HG03196 (cell line): ENCODE data around the gene AGAP1.

Source experiments
- ATAC-seq: cut with Tn5 transposase; IDR thresholded peaks from one replicate; pipeline ENCODE4 v1.9.1; 2021; ENCODE audit not compliant: unreplicated experiment

Gene AGAP1

DNA sequence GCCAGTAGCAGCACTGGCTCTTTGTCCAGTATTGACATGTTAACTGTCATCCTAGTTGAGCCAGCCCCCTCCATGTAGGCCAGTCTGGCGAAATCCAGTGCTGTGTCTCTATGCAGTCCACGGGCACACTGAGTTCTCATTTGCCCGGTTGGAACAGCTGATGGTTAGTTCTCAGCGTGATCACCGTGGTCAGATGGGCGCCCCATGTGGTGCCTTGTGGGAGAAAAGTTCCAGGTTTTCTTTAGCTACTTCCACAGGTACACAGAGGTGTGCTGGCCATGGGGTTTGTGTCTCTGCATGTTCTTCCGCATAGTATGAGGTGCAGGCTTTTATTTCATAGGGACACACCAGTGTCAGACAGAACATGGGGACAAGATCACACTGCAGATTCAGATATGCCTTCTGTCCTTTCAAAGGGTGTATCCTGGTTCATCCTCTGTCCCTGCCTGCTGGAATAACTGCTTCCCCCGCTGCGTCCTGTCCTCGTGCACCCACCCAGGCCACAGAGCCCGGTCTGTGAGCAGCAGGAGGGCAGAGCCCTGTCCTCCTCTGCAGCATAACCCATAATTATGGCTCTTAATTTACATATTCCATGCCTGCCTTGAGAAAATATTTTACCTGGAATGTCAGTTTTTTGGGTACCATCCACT lies 340.3 kb downstream of the AGAP1 start:
- no peak for ATAC-seq

DNA sequence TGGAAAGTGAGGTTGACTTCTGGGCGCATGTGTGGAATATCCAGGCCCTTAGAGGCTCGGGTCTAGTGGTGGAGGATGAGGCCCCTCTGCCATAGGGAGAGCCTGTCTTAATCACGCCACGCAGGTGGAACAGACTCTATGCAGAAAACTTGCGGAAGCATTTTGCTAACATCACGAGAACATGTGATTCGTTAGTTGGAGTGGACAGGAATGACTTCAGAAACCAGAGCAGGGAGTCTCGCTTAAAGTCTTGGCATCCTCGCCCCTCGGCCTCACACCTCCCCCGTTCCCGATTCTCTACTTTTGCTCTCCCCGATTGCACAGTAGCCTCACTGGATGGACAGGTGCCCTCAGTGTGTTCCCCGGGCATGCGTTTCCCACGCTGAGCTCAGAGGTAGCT lies 340.9 kb downstream of the AGAP1 start:
- no peak for ATAC-seq

DNA sequence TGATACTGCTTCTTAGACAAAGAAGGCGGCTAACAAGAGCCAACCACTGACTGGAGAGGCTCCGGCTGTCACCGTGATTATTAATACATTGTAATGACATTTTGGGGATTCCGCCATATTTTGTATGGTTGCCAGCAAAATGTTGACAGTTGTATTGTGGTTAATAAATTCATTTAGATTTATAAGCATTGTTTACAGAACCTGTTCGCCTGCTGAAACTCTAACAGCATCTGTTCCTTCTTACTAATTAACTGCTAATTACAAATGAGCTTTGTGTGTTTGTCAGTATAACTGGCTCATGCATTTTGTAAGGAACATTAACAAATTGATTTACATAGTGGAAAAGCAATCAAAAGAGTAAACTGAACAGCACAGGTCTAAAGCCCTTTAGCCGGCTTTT lies 342.0 kb downstream of the AGAP1 start:
- no peak for ATAC-seq

DNA sequence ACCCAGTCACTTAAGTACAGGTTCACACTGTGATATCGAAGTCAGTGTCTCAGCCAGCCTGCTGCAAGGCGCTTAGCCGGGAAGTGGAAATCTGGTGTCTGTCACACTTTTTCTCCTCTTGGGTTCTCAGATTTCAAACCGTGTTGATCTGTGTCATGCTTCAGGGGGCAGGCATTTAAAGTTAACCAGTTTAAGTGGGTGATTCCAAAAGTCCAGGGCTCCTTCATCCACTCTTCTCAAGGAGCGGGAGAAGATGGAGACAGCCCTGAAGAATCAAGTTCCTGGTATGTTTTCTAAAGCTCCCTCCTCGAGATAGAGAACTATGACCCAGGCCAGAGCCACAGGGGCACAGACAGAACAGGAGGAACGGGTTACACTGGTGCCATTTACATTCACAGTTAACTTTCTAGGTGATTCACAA lies 342.7 kb downstream of the AGAP1 start:
- ATAC-seq: no peak

DNA sequence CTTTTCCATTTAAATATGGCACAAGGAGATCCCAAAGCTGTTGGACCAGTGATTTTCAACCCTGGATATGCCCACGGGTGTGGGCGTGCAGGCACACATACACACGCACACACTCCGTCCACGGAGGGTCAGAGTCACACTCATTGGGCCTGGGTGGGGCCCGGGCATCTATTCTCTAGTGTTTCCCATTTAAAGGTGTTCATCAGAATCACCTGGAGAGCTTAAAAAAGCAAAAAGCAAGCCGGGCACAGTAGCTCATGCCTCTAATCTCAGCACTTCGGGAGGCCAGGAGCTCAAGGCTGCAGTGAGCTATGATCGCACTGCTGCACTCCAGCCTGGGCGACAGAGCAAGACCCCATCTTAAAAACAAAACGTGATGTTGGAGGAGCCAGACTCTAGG lies 345.4 kb downstream of the AGAP1 start:
- no peak for ATAC-seq

DNA sequence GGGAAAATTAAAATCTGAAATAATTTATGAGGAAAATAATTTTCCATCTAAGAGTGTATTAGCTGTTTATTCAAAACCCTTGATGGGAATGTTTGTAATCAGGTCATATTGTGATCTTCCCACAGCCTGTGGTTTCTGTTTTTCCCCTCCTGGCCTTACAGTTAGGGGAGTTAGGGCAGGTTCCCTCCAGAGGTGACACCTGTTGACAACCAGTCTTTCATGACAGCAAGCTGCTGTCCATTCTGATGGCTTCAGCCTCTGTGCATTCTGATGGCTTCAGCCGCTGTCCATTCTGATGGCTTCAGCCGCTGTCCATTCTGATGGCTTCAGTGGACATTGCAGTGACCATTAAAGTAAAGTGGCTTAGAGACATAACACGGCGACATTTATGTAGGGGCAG lies 346.1 kb downstream of the AGAP1 start:
- ATAC-seq: no peak

DNA sequence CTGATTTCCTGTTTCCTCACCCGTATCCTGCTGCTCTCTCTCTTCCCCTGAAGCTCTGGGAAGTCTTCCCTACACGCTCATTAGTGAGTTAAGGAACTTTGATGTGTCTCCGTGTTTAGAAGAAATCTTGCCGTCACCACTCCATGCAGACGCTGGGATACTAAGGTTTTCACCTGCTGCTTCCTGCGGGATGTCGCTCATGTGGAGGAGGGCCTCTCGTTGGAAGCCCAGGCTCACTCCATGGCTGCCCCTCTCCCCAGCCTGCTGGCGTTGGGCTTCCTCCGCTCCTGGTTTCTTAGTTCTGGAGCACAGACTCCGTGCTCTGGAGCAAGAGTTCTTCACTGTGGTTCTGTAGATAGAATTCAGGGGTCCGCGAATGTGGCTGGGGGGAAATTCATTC lies 348.0 kb downstream of the AGAP1 start:
- no peak for ATAC-seq

DNA sequence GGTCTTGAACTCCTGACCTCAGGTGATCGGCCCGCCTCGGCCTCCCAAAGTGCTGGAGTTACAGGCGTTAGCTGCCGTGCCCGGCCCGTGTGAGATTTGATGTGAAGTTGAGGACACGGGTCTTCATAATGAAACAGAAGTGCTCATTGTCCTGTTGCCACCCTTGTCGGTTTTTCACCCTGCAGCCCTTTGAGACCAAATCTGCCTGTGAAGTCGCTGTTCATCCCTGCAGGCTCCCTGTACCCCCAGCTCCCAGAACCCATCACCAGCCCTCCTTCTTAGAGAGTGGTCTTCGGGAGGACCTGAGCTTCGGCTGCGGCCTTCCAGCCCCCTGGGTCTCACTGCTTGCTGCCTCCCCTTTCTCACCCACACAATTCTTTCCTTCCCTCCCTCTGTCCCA lies 349.1 kb downstream of the AGAP1 start:
- no peak for ATAC-seq

DNA sequence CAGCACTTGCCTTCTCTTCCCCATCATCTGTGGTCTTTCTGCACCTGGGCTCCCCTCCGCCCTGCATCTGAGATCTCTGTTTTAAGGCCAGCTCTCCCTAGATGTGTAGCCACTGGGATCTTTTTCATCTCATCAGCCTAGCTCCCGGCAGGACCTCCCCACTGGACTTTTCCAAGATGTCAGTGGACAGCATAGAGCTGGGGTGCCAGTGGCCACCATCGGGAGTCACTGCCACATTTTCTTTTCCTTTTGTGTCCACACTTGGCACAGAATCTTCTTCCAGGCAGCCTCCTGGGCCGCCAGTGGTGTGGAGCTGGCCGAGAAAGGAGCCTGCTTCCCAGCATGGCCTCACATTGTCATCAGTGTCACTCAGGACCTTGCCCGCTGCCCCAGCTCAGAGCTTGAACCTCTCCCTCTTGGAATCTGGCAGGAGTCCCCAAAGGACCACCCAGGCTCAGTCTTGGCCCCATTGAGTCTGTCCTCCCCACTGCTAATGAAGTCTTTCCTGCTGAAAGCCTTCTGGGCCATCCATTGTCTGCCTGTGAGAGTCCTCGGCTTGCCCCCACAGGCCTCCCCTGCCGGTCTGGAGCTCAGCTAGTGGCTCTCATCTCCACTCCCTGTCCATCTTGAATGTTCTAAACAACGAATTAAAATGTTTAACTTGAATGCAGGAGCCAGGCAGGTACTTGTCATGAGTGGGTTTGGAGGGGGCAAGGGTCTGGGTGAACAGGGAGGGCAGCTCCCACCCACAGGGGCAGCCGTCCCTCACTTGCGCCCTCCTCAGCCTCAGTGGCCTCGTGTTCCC lies 349.9 kb downstream of the AGAP1 start:
- ATAC-seq: no peak

DNA sequence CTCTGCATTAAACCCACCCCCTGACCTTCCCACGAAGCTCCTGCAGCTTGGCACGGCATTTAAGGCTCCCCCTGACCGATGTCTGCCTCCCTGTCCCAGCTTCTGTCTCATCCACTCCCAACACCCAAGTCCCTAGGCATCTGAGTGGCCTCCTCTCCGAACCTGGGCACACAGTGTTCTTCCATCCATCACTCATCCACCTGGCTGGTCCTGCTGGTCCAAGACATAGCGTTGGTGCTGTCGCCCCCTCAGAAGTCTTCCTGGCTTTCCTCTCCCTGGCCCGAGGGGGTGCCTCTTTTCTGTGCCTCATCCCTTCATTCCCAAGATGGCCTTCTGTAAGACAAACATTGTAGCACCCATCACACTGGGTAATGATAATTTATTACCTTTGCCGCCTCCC lies 350.7 kb downstream of the AGAP1 start:
- ATAC-seq: no peak

DNA sequence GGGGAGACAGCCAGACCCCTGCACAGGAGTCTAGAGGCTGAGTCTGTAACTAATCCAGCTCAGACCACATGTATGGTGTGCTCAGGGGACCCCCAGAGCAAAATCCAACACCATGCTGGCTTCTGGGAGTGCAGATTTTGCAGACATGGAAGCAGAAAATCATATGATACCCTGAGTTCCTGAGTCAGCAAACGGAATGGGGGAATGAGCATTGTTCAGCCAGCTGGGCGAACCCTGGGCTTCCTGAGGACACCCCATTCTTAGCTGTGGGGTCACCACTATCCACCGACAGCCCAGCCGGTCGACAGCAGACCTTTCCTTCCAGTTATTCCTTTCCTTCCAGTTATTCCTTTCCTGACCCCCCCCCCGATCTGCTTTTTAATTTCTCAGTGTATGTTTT lies 351.4 kb downstream of the AGAP1 start:
- ATAC-seq: no peak

DNA sequence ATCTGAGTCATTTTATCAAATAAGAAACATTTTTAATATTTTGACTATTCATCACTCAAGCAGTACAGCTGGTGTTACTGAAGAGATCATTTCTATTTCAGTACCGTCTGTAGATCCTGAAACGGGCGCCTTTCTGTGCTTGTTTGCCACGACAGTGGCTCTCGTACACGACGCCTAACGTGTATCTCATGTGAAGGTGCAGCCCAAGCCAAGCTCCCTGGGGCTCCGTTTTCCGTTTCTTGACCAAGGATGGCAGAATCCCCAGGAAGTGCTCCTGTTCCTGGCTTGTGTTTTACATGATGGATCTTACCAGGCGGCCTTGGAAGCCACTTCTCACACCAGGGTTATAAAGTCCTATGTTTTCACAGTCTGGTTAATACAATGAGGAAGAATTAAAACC lies 353.7 kb downstream of the AGAP1 start:
- no peak for ATAC-seq

DNA sequence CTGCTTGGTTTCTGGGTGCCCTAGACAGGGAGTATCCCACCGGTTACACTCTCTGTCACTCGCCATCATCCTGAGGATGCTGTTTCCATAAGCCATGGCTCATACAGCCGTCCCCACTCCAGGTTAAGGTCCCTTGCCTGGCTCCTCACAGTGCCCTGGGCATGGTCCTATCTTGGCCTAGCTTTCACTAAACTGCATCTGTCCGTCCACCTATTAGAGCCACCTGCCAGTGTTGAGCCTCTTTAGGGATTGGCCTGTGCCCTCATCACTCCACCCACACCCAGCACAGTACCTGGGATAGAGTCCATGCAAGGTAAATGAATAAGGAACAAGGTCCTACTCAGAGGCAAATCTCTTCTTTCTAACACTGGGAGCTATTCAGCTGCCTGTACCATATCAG lies 354.2 kb downstream of the AGAP1 start:
- no peak for ATAC-seq

DNA sequence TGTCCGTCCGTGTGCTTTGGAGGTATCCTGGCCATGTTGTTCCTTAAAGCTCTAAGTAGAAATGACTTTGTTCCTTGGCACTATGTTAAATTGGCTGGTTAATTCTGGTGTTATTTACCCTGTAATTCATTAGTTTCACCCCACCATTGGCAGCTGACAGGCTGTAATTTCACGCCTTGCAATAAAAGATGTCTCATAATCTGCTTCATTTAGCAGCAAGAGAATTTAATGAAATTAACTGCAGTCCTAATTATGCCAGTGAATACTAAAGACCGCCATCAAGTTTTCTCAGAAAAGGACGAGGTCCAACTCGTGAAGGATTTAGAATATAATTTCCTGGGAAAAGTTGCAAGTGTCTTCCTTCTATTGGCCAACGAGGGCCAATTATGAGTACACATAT lies 355.1 kb downstream of the AGAP1 start:
- no peak for ATAC-seq

DNA sequence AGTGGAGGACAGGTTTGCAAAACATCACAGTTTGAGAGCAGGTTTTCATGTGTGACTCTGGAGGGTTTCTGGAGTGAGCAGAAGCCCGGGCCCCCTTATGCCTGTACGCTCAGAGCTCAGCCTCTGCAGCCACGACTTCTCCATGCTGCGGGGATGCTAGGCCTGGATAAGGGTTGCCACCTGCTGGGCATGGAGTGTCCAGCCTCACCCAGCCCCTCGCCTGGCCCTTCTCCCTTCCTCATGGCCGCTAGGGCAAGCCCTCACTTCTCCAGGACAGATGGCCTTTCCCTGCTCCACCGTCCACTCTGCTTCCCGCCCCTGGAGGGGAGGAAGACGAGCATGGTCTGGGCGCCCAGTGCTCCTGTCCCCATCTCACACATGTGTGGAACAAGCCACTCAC lies 355.6 kb downstream of the AGAP1 start:
- no peak for ATAC-seq

DNA sequence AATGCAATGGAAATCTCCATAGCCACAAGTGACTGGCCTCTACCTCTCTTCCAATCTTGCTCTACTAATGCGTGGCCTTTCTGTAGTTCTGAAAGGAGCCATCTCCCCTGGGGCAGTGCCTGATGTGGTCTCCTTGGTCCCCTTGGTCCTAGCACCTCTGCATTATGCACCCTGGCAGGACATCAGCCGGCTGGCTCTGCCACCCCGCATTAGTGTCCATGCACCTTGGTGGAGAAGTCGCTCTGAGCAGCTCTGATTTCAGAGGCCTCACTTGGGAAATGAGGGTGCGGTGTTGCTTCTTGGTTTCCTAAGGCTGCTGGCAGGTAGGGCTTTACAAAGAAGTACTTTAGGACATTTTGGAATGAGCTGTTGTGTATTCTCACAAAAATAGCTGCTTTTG lies 356.4 kb downstream of the AGAP1 start:
- no peak for ATAC-seq

DNA sequence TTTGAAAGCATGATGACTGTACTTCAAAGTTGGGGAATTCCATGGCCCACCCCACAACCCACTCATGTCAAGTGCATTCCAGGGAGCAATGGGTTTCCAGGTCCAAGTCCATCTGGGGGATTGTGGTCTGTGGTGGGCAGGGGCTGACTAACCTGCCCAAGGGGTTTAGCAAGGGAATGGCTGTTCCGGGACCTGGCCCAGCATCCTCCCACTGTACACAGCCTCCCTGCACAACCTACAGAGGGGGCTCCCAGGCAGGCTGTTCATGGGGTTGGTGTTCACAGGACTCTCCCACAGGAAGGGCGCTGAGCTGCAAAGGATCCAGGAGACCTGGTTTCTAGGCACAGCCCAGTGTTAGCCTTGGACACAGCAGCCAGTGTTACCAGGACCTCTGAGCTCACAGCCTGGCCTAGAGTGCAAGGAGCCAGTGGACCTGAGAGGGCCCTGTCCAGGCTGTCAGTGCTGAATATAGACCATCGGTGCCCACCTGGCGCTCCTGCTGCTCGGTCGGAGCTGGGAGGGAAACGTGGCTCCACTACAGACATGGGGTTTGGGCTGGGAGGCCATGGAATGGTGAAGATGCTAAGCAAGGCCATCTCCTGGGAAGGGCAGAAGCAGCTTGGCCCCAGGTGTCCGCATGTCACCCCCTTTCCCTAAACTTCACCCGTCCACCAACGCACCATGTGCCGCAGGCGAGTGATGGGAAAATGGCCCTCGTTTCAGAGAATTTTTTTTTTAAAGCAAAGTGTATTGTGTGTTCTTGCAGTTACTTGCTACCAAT lies 357.1 kb downstream of the AGAP1 start:
- no peak for ATAC-seq

DNA sequence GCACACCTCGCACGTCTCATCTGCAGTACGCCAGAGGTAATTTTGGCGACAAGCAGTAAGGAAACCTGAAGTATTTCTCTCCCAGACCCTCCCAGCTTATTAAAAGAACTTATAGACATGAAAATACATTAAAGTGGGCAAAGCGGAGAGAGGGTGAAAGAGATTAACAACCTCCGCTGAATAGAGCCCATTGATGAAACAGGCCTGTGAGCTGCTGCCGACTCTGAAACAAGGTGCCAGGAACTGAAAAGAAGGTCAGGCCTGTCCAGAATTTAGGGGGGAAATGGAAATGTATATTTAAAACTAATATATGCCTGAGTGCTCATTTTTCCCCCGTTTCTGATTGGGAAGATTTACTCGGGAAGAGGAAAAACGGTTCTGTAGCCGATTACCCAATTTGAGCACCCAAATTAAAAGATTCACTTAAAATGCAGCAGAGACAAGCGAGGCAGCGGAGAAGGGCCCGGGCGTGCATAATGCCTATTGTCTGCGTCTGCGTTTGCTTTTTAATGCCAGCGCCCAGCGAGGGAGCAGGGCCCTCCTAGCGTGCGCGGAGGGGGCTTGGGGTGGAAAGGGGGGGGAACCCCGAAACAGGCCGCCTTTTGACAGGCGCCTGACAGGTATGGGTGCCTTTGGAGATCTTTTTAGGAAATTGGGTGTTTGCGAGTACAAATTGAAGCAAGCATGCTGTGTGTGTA lies 358.1 kb downstream of the AGAP1 start:
- no peak for ATAC-seq

DNA sequence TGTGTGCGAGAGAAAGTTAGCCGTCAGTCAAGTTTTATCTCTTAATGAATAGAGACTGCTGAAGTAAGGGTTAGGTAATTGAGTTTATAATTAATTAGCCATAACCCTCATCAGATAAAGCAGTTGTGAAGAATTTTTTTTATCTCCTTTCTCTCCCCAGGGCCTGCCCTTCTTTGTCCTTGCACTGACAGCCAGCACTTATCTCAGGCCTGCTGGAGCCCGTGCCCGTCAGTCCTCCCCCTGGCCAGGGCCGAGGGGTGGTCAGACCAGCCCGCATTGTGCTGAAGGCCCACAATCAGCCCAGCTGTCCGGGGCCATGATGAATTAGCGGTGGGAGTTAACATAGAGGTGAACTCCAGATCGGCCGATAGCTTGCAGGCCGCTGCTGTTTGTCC lies 358.7 kb downstream of the AGAP1 start:
- no peak for ATAC-seq

DNA sequence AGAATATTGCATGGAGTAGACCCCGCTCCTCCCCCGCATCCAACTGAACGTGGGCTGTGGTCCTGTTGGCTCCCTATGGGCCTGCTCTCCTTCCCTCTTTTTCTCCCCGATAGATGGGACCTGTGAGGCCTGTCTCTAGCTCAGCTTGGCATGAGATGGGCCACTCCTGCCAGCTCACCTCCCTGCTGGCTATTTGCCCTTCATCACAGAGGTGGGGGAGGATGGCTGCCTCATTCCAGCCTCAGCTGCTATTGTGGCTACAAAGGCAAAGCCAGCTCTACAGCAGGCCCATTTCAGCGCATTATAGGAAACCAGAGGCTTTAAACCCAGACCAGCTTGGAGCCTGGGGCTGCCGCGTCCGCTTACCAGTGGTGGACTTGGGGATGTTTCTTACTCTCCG lies 360.4 kb downstream of the AGAP1 start:
- no peak for ATAC-seq

DNA sequence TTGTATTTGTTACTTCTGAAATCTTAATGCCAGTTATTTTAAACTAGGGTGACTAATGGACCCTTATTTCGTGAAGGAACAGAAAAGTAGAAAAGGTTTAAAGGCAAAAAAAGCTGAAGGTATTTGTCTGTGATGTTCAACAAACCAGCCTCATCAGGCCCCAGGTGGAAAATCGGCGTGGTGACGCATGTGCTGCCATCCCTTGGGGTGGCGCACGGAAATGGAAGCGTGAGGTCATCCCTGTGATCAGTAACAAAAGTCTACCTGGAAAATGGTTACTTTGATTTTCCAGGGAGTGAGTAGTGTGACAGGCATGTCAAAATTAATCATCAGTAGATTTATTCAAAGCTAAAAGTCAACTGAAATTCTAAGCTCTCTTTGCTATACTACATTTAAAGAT lies 361.2 kb downstream of the AGAP1 start:
- ATAC-seq: no peak
